SU-DHL-6 (cell line): ENCODE measurements around the gene HS6ST1.

Source experiments
- CTCF ChIP-seq: fragments of 200-600 bp; sonication (generic); IDR thresholded peaks from one replicate; pipeline ENCODE4 v1.5.1; 2017; ENCODE audit warnings: antibody characterized with exemption, mild to moderate bottlenecking, low read length, moderate library complexity; ENCODE audit not compliant: insufficient read depth, poor library complexity, severe bottlenecking
- EZH2phosphoT487 ChIP-seq: fragments of 200-600 bp; sonication (generic), shearing (Covaris generic); conservative IDR thresholded peaks from 2 replicates; pipeline ENCODE4 v1.6.1; 2018; ENCODE audit warnings: mild to moderate bottlenecking, antibody characterized with exemption, low read length, moderate library complexity, mixed read lengths

DNA sequence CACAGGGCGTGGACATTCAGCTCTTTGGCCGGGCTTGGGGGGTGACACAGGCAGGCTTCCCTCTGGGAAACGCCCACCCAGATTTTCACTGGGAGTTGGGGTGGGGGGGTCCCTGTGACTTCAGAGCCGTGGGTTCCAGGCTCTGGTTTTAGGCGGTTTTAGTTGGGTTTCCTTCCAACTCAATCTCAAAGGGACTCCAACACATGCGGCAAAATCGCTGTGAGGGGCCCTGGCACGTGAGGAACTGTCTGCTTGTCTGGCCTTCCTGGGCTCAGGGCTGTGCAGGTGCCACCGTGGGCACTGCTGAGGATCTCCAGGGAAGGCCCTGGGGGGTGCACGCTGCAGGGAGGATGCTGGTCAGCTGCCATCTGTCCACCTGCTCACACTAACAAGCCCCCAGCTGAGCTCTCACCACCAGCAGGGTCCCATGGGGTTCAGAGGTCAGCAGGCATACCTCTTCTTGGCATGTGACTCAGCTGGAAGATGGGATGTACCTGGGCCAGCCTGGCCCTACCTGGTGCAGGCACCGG lies 11.7 kb downstream of the HS6ST1 start:
- TF ChIP-seq CTCF (no peak), EZH2phosphoT487 (no peak)
